Natural killer cell (primary cell): ENCODE results near the gene OTULIN. TPM values are rescaled to one million over a fixed set of nuclear protein-coding genes. Genes with fewer than 3 reads are reported as not detected.
A peak's percentile ranks its signal among the peaks of the same experiment; 100 is the strongest.

ENCODE experiments used
- ATAC-seq, 3 donors: fragments of 150-1000 bp in 2 of 3; fragments of 200-7000 bp in 1 of 3; cut with Tn5 transposase; 1 replicate in 1 of 3; 2 replicates in 2 of 3; pipeline ENCODE4 v1.10.0; 2021; ENCODE audit warnings: mild to moderate bottlenecking in 2 of 3, moderate library complexity in 2 of 3
- DNase-seq, 2 donors: peaks; one replicate each; pipeline versions ENCODE4 v3.0.0 to v3.0.0-alpha.2; 2013 to 2021; ENCODE audit warnings: mixed read lengths in 1 of 2
- H3K27ac ChIP-seq: one replicate; pipeline ENCODE4 v1.5.1; 2013; ENCODE audit warnings: mild to moderate bottlenecking, low read length
- H3K27me3 ChIP-seq: one replicate; pipeline ENCODE4 v1.6.1; 2013; ENCODE audit warnings: low read length; ENCODE audit not compliant: control insufficient read depth, insufficient read depth
- H3K36me3 ChIP-seq: one replicate; pipeline ENCODE4 v1.6.1; 2013; ENCODE audit warnings: low read length; ENCODE audit not compliant: control insufficient read depth, insufficient read depth
- H3K4me1 ChIP-seq: one replicate; pipeline ENCODE4 v1.6.1; 2013; ENCODE audit warnings: low read length; ENCODE audit not compliant: control insufficient read depth, insufficient read depth
- H3K4me3 ChIP-seq: one replicate; pipeline ENCODE4 v1.5.1; 2013; ENCODE audit warnings: low read length
- H3K9me3 ChIP-seq: one replicate; pipeline ENCODE4 v1.6.1; 2013; ENCODE audit warnings: low read length; ENCODE audit not compliant: control insufficient read depth, insufficient read depth
- H3K27ac Mint-ChIP-seq, 2 donors: one replicate each; pipeline ENCODE4 v1.8.0; 2022; ENCODE audit warnings: mild to moderate bottlenecking in 2 of 2, mixed read lengths in 2 of 2, moderate library complexity in 1 of 2
- H3K27me3 Mint-ChIP-seq, 2 donors: one replicate each; pipeline ENCODE4 v1.8.0; 2022; ENCODE audit warnings: low read depth in 2 of 2, mixed read lengths in 2 of 2
- H3K36me3 Mint-ChIP-seq: one replicate; pipeline ENCODE4 v1.8.0; 2022; ENCODE audit warnings: mixed read lengths
- H3K4me1 Mint-ChIP-seq, 2 donors: one replicate each; pipeline ENCODE4 v1.8.0; 2022; ENCODE audit warnings: mixed read lengths in 2 of 2
- H3K4me3 Mint-ChIP-seq: one replicate; pipeline ENCODE4 v1.8.0; 2022; ENCODE audit warnings: mild to moderate bottlenecking, moderate library complexity, mixed read lengths
- H3K9me3 Mint-ChIP-seq, 2 donors: one replicate each; pipeline ENCODE4 v1.8.0; 2022; ENCODE audit warnings: mixed read lengths in 2 of 2
- WGBS: methylation state at CpG from one replicate; pipeline ENCODE4 v1.1.7; 2013; ENCODE audit warnings: missing lambda C conversion rate; ENCODE audit not compliant: insufficient coverage; 5-methylcytosine and 5-hydroxymethylcytosine counted together
- intact Hi-C: fragments of 100-400 bp; cut with micrococcal nuclease; formaldehyde crosslinking; loops from one replicate; pipeline ENCODE4 v1.14.2; 2022
- total RNA-seq, 4 donors: library from RNA; stranded (reverse); fragments of 120-200 nt in 1 of 4; gene quantifications; one replicate each; pipeline versions ENCODE4 v1.2.3 to v1.2.4, GENCODE V29; 2013 to 2022
- TF ChIP-seq, protein P1 (sequence below): fragments of 200-600 bp; IDR thresholded peaks from one replicate; pipeline ENCODE4 v1.8.0; 2022; ENCODE audit warnings: antibody characterized with exemption

Gene OTULIN
- total RNA-seq, 3 donors from 2014 or later (not counting 1 experiment from before 2014, with no cell fraction given) = 96.5 to 166 (median 102) TPM

DNA sequence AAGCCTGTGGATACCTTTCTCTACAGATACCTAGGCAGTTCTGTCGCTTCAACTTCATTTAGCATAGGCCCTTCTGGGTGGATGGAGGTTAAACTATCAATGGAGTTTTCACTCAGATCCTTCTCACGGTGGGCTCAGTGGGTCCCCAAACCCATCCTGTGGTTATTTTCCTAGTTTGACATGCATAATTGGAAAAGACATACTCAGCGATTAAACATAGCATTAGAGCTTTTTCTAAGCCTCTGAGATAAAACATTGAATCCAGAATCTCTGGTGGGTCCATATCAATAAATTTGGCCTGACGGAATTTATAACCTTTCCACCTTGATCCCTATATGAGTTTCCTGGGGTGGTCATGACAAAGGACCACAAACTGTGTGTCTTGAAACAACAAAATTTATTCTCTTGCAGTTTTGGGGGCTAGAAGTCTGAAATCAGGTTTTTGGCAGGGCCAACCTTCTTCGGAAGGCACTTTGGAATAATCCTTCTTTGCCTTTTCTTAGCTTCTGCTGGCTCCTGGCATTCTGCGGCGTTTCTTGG is 1.7 kb upstream of the OTULIN start:
- Histone ChIP-seq H3K9me3 (no peaks in the 10 kb centered on the region), H3K27ac (no peak overlapping the region), H3K4me3 (no peak overlapping the region), H3K36me3 (no peaks in the 10 kb centered on the region), H3K27me3 (no peaks in the 10 kb centered on the region), H3K4me1 (peaks cover 36% of the 10 kb centered on the region)
- no peaks in the 10 kb centered on the region for H3K36me3 Mint-ChIP-seq
- no peaks in the 10 kb centered on the region for H3K27me3 Mint-ChIP-seq
- no peak for DNase-seq
- no peaks in the 10 kb centered on the region for H3K9me3 Mint-ChIP-seq
- H3K27ac Mint-ChIP-seq = peak overlapping the region in 1 of 2 donors; percentile 98
- H3K4me3 Mint-ChIP-seq = peak overlapping the region; percentile 87
- no peak for ATAC-seq
- intact Hi-C loops = loop anchor here (10.0 kb wide), 2 partner anchors 152 to 408 kb away; no protein-coding TSS in a partner anchor
- TF ChIP-seq, protein P1, sequence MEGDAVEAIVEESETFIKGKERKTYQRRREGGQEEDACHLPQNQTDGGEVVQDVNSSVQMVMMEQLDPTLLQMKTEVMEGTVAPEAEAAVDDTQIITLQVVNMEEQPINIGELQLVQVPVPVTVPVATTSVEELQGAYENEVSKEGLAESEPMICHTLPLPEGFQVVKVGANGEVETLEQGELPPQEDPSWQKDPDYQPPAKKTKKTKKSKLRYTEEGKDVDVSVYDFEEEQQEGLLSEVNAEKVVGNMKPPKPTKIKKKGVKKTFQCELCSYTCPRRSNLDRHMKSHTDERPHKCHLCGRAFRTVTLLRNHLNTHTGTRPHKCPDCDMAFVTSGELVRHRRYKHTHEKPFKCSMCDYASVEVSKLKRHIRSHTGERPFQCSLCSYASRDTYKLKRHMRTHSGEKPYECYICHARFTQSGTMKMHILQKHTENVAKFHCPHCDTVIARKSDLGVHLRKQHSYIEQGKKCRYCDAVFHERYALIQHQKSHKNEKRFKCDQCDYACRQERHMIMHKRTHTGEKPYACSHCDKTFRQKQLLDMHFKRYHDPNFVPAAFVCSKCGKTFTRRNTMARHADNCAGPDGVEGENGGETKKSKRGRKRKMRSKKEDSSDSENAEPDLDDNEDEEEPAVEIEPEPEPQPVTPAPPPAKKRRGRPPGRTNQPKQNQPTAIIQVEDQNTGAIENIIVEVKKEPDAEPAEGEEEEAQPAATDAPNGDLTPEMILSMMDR = no peak
- peaks cover 43 to 46% of the 10 kb centered on the region in 2 donors for H3K4me1 Mint-ChIP-seq
- WGBS = 97% methylated on average over 7 of the region's 7 CpGs

- H3K9me3 Mint-ChIP-seq = no peaks in the 10 kb centered on the region
- 4% methylated on average over 24 of the region's 24 CpGs for WGBS
- TF ChIP-seq, protein P1 = no peak
- intact Hi-C loops = loop anchor here (1.0 to 10.0 kb wide), 3 partner anchors 82 to 409 kb away; no protein-coding TSS in a partner anchor
- peak overlapping the region; percentile 87 for H3K4me3 Mint-ChIP-seq
- Histone ChIP-seq H3K9me3 (no peaks in the 10 kb centered on the region), H3K4me1 (peaks cover 43% of the 10 kb centered on the region), H3K27me3 (no peaks in the 10 kb centered on the region), H3K27ac (peak overlapping the region; percentile 93), H3K4me3 (peak overlapping the region; percentile 82), H3K36me3 (no peaks in the 10 kb centered on the region)
- peaks cover 53 to 56% of the 10 kb centered on the region in 2 donors for H3K4me1 Mint-ChIP-seq
- H3K27me3 Mint-ChIP-seq = no peaks in the 10 kb centered on the region
- DNase-seq (peak in 1 of 2 donors; percentile 52), ATAC-seq (peak in 1 of 3 donors; percentile 6)
- no peaks in the 10 kb centered on the region for H3K36me3 Mint-ChIP-seq
- peak overlapping the region; percentile 96 to 98 for H3K27ac Mint-ChIP-seq
Measured at GRCh38 chr5:14663734-14664269, 716 bp upstream of the OTULIN start.

- H3K27ac Mint-ChIP-seq = peak overlapping the region; percentile 96 to 98
- no peaks in the 10 kb centered on the region for H3K36me3 ChIP-seq
- peak overlapping the region; percentile 93 for H3K4me3 Mint-ChIP-seq
- ATAC-seq = no peak
- H3K27me3 ChIP-seq = no peaks in the 10 kb centered on the region
- TF ChIP-seq, protein P1 = no peak
- H3K4me3 ChIP-seq = peak overlapping the region; percentile 82
- peak overlapping the region; percentile 93 for H3K27ac ChIP-seq
- intact Hi-C loops = loop anchor here (5.0 to 10.0 kb wide), 4 partner anchors 42 to 410 kb away; partner anchors contain the start of gene ANKH
- H3K27me3 Mint-ChIP-seq = no peaks in the 10 kb centered on the region
- 4% methylated on average over 21 of the region's 21 CpGs for WGBS
- peak in 1 of 2 donors; percentile 59 for DNase-seq
- H3K9me3 ChIP-seq = no peaks in the 10 kb centered on the region
- H3K9me3 Mint-ChIP-seq = no peaks in the 10 kb centered on the region
- peaks cover 52% of the 10 kb centered on the region for H3K4me1 ChIP-seq
- no peaks in the 10 kb centered on the region for H3K36me3 Mint-ChIP-seq
- peaks cover 59 to 62% of the 10 kb centered on the region in 2 donors for H3K4me1 Mint-ChIP-seq
Measured at GRCh38 chr5:14665101-14665822, 744 bp downstream of the OTULIN start.
